Nasal cavity respiratory epithelium epithelial cell of viscerocranial mucosa (primary cell): Measurements from ENCODE around the gene KIAA0930. TPM values are rescaled to one million over a fixed set of nuclear protein-coding genes. Genes with fewer than 3 reads are reported as not detected.

Source experiments
- total RNA-seq: library from RNA; depleted of rRNA; stranded (reverse); fragments of >200 nt; gene quantifications from 2 replicates; pipeline ENCODE4 v1.2.3, GENCODE V29; 2014

The KIAA0930 gene
- total RNA-seq, result 49.9 and 171 TPM in 2 replicates

DNA sequence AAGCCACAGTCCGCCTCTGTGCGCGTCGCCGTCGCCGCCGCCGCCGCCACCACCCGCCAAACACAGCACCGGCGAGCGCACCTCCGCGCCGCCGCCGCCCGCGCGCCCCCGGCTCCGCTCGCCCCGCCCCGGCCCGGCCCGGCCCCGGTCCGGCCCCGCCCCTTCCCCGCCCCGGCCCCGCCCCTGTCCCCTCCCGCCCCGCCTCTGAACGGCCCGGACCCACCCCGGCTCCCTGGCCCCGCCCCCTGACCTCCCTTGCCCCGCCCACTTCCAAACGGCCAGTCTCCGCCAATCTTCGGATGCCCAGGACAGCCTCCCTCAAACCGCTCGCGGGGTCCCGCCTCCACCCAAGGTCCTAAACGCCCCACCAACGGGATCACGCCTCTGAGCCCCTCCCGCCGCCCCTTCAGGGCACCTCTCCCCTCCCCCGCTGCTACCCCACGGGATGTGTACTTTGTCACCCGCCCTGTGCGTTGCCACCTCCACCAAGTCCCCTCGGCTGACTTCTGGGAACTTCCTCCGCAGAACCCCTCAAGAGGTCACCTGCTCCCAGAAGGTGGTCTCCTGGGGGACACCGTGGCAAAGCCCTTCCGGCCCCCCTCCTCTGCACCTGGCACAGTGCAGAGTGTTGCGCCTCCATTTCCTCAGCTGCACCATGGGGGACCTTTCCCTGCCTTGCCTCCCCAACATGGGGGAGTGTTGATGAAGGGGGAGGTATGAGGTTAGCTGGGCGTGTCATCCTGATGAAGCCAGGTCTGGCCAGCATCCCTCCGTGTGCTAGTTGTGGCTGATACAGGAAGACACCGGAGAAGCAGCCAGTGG lies at the start of gene KIAA0930:
Gene KIAA0930, minus strand, starts transcription at position 85 of the 822 bp plus-strand sequence. CDS start 191 bp downstream, outside the sequence.

DNA sequence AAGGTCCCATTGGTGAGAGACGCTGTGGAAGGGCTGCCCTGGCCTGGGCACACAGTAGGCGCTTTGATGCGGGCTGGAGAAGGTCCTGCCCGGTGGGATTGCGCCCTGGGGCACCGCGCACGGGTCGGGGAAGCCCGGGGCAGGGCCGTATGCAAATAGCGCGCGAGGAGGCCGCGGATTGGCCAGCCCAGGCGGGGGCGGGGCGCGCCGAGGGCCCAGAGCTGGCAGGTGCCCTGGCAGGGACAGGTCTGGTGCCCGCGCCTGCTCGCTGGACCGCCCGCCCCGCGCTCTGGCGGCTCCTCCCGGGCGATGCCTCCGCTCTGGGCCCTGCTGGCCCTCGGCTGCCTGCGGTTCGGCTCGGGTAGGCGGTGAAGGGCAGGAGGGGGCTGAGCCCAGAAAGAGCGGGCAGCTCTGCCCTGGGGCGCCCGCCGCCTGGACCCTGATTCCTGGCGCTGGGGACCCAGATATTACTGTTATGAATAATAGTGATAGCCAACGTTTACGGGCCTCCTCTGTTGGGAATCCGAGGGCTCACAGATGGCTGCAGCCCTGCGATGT lies 44.1 kb upstream of the KIAA0930 start, which contains the start of gene UPK3A:
Gene UPK3A, plus strand, starts transcription at position 245 of the 558 bp plus-strand sequence. Its CDS starts 65 bp downstream, at position 310.

DNA sequence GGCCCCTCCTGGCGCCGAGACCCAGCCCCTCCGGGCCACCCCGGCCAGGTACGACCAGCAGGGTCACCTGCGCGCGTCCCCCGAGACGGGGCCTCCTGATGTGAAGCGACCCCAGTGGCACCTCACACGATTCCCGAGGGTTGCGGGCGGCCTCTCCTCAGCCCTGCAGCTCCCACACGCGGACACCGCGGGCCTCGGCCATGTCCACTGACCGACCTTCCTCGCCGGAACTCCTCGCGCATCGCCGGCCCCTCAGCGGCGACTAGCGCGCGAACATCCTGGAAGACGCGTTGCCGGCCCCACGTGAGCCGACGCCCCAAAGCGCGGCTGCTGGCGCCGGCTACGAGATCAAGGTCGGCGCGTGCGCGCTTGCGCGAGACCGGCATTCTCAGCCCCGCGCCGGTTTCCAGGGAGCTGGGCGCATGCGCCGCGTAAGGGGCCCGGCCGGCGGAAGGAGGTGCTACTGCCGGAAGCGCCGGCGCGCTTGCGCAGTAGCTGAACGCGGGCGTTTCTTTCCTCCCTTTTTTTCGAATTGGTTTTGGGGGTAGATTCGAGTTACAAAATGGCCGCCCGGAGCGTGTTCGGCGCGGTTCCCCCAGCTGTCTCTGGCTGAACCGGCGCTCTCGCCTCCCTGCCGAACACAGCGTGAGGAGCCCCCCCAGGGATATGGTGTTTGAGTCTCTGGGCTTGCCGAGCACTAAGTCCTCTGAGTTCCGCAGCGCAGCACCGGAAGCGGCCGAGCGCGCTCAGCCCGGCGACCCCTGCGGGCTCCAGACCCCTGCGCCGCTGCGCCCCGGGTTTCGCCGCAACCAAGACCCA lies 77.0 kb downstream of the KIAA0930 start, which contains the start of gene NUP50:
Gene NUP50, plus strand, starts transcription at position 475 of the 819 bp plus-strand sequence. CDS start 4,253 bp downstream, outside the sequence.

Other genes starting within 250 kb of the KIAA0930 start
- 0.07 TPM in 1 of 2 replicates, not detected in the other for gene PHF21B, start 230.9 kb downstream of the KIAA0930 start, total RNA-seq
- gene NUP50, start 77.0 kb downstream of the KIAA0930 start, total RNA-seq, result 62.3 and 64.6 TPM in 2 replicates
- not detected in 2 replicates for gene UPK3A, start 44.1 kb upstream of the KIAA0930 start, total RNA-seq
- gene FAM118A, start 69.0 kb upstream of the KIAA0930 start, total RNA-seq, result 12.3 and 22.0 TPM in 2 replicates
- not detected in 2 replicates for gene SMC1B, start 172.7 kb upstream of the KIAA0930 start, total RNA-seq
- gene RIBC2, start 172.8 kb upstream of the KIAA0930 start, total RNA-seq, result not detected in 2 replicates